Chondrocyte (in vitro differentiated cells): ENCODE data around the gene SGCA. TPM values are rescaled to one million over a fixed set of nuclear protein-coding genes. Genes with fewer than 3 reads are reported as not detected.

Source experiments
- DNase-seq: peaks from one replicate; pipeline ENCODE4 v3.0.0; 2021; ENCODE audit warnings: mixed read lengths, low spot score
- H3K27ac Mint-ChIP-seq: one replicate; pipeline ENCODE4 v1.8.0; 2021; ENCODE audit warnings: mild to moderate bottlenecking, moderate library complexity, mixed read lengths; ENCODE audit not compliant: unreplicated experiment
- H3K27me3 Mint-ChIP-seq: 2 replicates; pipeline ENCODE4 v1.8.0; 2021; ENCODE audit warnings: low read depth, mixed read lengths
- H3K36me3 Mint-ChIP-seq: 2 replicates; pipeline ENCODE4 v1.8.0; 2021; ENCODE audit warnings: low read depth, mixed read lengths
- H3K4me1 Mint-ChIP-seq: 2 replicates; pipeline ENCODE4 v1.8.0; 2021; ENCODE audit warnings: low read depth, mild to moderate bottlenecking, mixed read lengths
- H3K4me3 Mint-ChIP-seq: one replicate; pipeline ENCODE4 v1.8.0; 2021; ENCODE audit warnings: mild to moderate bottlenecking, moderate library complexity, mixed read lengths; ENCODE audit not compliant: unreplicated experiment
- H3K9me3 Mint-ChIP-seq: 2 replicates; pipeline ENCODE4 v1.8.0; 2021; ENCODE audit warnings: low read depth, mixed read lengths
- long read RNA-seq: library from polyadenylated mRNA; stranded (forward); transcript quantifications from one replicate; pipeline ENCODE4 v2.0.0, GENCODE V29; 2021
- total RNA-seq: library from RNA; stranded (reverse); gene quantifications from 3 replicates; pipeline ENCODE4 v1.2.1, GENCODE V29; 2021
- TF ChIP-seq, protein P1 (sequence below): fragments of 200-600 bp; sonication (generic); IDR thresholded peaks from 2 replicates; pipeline ENCODE4 v1.5.0; 2021; ENCODE audit warnings: antibody characterized with exemption, mild to moderate bottlenecking, moderate library complexity

SGCA gene
- total RNA-seq = 0.85 to 5.5 TPM (median 1.3 TPM) in 3 replicates
- long read RNA-seq, partial matches to known transcripts = 1 of 1 reads
- long read RNA-seq, other reads (novel, unspliced or antisense) = 0 of 1 reads

DNA sequence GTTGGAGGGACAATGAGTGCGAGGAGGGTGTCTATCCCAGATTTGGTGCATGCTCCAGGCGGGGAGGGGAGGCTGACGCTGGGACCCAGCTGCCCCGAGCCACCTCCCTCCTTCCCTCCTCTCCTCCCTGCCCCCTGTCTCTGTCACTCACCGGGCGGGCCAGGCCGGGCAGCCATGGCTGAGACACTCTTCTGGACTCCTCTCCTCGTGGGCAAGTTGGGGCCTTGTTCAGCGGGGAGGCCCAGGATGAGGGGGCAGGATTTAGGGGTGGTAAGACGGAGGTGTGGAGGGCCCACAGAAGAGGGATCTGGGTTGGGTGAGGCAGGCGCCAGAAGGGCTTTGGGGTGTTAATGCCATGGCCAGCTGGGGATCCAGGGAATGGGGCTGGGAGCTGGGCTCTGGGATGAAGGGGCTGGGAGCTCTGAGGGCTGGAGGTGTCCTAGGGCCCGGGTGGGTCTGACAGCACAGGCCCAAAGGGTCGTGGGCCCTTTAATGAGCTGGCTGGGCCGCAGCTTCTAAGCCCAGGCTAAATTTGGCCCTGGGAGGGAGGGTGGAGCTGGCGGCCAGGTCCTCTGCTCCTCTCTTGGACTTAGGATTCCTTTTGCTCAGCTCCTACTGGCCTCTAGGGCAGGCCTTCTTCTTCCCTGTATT, at the start of gene SGCA:
Gene SGCA, plus strand, starts transcription at position 139 of the 651 bp plus-strand sequence. Its CDS starts 36 bp downstream, at position 175.
- H3K9me3 Mint-ChIP-seq = no peaks in the 10 kb centered on the region
- H3K4me3 Mint-ChIP-seq = no peak within 1 kb of the TSS
- H3K27ac Mint-ChIP-seq = peak within 1 kb of the TSS; percentile 74
- H3K36me3 Mint-ChIP-seq = peaks cover under 1% of the 10 kb centered on the region
- no peaks in the 10 kb centered on the region for H3K27me3 Mint-ChIP-seq
- TF ChIP-seq, protein P1, sequence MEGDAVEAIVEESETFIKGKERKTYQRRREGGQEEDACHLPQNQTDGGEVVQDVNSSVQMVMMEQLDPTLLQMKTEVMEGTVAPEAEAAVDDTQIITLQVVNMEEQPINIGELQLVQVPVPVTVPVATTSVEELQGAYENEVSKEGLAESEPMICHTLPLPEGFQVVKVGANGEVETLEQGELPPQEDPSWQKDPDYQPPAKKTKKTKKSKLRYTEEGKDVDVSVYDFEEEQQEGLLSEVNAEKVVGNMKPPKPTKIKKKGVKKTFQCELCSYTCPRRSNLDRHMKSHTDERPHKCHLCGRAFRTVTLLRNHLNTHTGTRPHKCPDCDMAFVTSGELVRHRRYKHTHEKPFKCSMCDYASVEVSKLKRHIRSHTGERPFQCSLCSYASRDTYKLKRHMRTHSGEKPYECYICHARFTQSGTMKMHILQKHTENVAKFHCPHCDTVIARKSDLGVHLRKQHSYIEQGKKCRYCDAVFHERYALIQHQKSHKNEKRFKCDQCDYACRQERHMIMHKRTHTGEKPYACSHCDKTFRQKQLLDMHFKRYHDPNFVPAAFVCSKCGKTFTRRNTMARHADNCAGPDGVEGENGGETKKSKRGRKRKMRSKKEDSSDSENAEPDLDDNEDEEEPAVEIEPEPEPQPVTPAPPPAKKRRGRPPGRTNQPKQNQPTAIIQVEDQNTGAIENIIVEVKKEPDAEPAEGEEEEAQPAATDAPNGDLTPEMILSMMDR = no peak
- peaks cover 30% of the 10 kb centered on the region for H3K4me1 Mint-ChIP-seq
- no peak for DNase-seq

DNA sequence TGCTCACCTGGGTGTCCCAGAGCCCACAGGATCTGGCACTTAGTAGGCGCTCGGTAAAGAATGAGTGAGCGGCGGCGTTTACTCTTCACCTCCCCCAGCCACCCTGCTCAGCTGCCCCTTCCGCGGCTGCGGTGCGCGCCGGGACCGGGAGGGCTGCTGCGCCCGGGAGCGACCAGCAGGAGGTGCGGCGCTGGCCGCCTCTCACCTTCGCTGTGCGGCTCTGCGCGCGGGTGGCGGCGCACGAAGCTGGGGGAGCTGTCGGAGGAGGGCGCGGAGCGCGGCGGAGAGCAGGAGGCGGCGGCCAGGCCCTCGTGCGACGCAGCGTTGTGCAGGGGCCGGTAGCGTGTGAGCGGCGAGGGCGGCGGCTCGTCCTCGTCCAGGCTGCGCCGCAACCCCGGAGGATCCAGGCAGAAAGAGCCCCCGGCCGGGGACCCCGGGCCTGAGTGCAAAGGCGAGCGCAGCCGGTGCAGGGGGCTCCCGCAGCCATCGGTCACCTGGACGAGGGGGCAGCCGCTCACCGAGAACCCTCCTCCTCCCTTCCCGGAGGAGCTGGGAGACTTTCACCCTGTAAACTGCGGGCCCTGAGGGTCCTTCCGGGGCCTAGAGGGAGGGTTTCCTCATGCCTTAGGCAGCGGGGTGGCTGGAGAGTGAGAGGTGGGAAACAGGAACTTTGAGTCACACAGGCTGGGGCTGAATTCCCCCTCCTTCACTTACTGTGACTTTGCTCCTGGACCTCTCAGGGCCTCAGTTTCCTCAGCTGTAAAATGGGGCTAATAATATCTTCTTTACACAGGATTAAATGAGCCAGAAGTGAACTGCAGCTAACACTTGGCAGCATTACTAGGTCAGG, 48.4 kb upstream of the SGCA start:
- H3K4me3 Mint-ChIP-seq = no peak overlapping the region
- no peak for DNase-seq
- H3K27me3 Mint-ChIP-seq = no peaks in the 10 kb centered on the region
- peaks cover 7% of the 10 kb centered on the region for H3K4me1 Mint-ChIP-seq
- peaks cover 17% of the 10 kb centered on the region for H3K36me3 Mint-ChIP-seq
- no peak overlapping the region for H3K27ac Mint-ChIP-seq
- H3K9me3 Mint-ChIP-seq = no peaks in the 10 kb centered on the region
- TF ChIP-seq, protein P1 = peak; percentile 79

DNA sequence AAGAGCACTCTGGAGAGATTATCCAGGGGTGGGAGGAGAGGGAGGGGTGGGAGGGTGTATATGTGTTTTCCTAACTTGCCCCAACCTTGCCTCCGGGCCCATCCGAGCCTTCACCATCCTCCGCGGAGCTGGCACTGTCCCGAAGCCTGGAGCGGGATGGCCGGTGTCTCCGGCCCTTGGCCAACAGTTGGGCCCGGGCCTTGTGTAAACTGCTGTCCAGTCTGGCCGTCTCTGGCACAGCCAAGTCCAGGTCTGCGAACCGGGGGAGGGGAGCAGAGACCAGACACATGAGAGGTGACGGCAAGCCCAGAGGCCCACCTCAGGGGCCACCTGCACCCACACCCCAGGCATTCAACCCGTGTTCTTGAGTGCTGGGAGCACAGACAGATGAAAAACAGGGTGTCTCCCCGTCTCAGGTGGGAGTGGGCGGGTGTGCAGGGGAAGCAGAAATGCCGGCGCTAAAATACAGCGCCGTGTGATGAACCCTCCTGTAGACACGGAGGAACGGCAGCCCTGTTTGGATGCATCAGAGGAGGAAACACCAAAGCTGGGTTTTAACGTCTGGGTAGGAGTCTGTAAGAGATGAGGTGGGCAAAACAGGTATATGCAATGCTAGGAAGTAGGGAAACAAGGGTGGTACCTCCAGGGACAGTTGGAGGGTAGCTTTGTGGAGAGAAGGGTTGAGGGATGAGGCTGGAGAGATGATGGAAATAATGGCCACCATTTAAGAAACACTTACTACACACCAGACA, 47.6 kb upstream of the SGCA start:
- no peak for DNase-seq
- H3K4me3 Mint-ChIP-seq = no peak overlapping the region
- peaks cover 4% of the 10 kb centered on the region for H3K4me1 Mint-ChIP-seq
- H3K27me3 Mint-ChIP-seq = no peaks in the 10 kb centered on the region
- TF ChIP-seq, protein P1 = no peak
- H3K36me3 Mint-ChIP-seq = peaks cover 19% of the 10 kb centered on the region
- H3K9me3 Mint-ChIP-seq = no peaks in the 10 kb centered on the region
- H3K27ac Mint-ChIP-seq = no peak overlapping the region

DNA sequence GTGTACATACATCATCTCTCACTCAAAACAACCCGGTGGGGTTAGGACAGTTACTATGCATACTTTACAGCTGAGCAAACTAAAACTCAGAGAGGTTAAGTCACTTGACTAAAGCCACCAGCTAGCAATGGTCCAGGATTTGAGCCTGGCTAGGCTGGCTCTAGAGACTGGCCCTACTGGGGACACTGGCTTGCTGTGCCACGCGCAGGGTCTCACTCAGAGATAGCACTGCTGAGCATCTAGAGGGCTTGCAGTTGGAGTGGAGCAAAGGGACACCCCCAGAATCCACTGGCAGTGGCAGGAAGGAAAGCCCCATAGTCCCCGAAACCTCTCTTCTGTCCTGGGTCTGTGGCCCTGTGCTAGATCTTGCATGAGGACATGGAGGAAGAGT, 47.0 kb upstream of the SGCA start:
- H3K4me3 Mint-ChIP-seq = no peak overlapping the region
- no peaks in the 10 kb centered on the region for H3K9me3 Mint-ChIP-seq
- no peaks in the 10 kb centered on the region for H3K27me3 Mint-ChIP-seq
- H3K4me1 Mint-ChIP-seq = peaks cover 5% of the 10 kb centered on the region
- no peak overlapping the region for H3K27ac Mint-ChIP-seq
- TF ChIP-seq, protein P1 = no peak
- no peak for DNase-seq
- peaks cover 19% of the 10 kb centered on the region for H3K36me3 Mint-ChIP-seq
